ENCODE measurements around the gene TCF4.
A peak's percentile ranks its signal among the peaks of the same experiment; 100 is the strongest.

Gene TCF4

GRCh38 chr18:55251254-55251971 is 336.6 kb downstream of the TCF4 start:
- DNase-seq, result no peak

DNA sequence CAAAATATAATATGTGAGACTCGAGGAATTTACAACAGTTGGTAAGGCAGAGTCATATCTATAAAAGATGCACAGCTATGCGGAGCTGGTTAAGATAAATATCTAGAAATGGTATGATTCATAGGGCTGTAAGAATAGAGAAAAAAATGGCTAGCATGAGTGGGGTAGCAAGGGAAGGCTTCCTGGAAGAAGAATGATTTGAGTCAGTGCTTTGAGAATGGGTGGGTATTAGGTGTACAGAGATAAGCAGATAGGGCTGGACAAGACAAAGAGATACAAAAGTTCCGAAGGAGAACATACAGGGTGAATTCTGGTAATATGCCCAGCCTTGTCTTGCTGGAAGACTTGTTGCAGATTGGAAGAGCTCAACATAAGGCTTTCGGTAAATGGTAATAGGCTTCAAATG is 337.2 kb downstream of the TCF4 start:
- no peak for DNase-seq

DNA sequence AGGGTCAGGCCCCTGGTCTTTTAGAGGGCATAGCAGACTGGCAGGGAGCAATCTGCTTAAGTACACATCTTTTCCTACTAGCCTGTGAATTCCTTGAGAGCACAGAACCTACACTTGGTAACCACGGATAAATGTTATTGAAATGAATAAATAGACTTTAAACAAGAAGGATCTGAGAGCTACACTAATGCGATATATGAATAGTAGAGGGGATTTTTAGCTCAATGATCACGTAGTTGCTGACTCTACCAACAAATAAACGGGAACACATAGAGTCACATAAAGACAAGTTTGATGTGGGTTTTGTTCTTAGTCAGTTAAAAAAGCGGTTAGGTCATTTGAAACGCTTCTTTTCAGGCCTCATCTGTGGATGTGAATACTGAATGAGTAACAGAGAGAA is 338.4 kb downstream of the TCF4 start:
- no peak for DNase-seq

DNA sequence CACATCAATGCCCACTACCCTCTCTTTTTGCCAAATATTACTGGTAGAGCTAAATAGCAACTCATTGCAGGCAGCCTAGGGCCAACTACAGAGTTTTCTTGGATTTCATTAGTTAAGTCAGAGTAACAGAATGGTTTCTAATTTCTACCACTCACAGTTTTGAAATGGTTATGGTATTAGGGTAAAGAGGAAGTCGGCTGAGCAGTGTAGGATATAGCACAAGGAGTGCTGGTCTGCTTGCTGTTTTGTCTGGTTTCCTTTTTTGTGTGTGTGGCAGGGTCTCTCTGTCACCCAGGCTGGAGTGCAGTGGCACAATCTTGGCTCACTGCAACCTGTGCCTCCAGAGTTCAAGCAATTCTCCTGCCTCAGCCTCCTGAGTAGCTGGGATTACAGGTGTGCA is 339.5 kb downstream of the TCF4 start:
- DNase-seq, result no peak

DNA sequence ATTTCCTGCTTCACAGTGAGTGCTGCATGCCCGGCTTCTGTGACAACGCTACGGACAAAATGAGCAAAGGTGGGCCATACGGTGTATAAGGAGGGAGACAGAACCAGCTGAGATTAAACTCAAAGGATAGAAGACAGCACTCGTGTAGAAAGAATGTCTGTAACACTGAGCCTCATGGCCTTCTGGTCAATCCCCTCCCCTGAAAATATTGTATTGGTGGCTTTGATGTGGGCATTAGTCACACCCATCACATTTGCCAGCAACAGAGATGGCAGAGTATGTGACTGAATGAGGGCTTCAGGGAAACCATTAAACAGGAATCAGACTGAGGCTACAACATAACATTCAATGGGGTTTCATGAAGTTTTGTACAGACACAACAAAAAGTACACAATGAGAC is 341.0 kb downstream of the TCF4 start:
- no peak for DNase-seq

GRCh38 chr18:55246278-55246677 is 341.7 kb downstream of the TCF4 start:
- DNase-seq, result no peak

DNA sequence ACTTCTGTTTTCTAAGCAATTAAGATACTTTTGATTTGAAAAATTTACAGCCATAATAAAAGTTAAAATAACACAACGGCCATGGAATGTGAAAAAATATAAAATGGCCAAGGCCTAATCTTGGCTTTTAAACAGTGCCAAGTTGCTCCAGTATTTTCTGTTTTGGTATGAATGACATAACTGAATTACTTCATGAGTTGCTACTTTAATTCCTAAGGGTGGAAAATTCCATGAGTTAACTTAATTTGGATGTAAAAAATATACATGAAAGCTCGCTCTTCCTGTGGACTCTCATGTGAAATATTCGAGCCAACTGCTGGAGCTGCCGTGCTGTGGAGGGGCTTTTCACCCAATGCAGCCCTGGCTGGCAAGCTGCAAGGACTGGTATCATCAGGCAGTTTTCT is 342.8 kb downstream of the TCF4 start:
- DNase-seq, result no peak

GRCh38 chr18:55244546-55244945 is 343.4 kb downstream of the TCF4 start:
- peak; percentile 84 for DNase-seq

DNA sequence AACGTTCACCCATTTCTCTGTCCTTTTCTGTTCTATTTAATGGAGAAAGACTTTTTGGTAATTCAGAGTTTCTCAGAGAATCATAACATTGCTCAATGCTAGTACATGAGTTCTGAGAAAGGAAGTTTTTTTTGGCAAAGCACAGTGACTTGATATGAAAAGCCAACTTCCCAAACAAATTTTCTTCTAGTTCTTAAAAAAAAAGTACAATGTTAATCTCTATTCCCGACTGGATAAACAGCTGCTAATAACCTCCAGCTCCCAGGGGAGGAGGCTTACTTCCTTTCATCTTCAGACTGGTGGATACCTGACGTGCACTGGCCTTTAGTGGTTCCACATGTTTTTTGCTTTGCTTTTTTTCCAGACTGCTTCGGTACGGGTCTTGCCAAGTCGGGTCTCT is 344.1 kb downstream of the TCF4 start:
- peak; percentile 53 for DNase-seq

GRCh38 chr18:55243255-55243654 is 344.7 kb downstream of the TCF4 start:
- DNase-seq, result no peak

- DNase-seq, result no peak
These were observed 347.0 kb downstream of the TCF4 start for GRCh38 chr18:55240978-55241377.

DNA sequence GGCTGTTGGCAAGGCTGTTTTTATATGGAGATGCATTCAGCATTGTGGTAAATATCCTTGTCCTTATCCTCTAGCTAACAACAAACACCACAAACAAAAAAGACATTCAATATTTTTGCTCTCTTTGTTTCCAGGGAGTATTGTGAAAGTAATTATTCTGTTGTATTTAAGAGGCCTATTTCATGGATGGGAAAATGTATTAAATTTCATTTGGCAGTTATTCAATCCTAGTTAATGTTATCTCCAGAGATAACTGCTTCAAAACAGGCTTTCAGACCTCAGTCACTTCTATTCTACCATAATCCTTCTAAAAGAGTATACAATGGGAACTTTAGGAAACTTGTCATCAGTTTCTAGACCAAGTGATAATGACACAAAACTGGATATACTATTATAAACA is 348.3 kb downstream of the TCF4 start:
- no peak for DNase-seq

DNA sequence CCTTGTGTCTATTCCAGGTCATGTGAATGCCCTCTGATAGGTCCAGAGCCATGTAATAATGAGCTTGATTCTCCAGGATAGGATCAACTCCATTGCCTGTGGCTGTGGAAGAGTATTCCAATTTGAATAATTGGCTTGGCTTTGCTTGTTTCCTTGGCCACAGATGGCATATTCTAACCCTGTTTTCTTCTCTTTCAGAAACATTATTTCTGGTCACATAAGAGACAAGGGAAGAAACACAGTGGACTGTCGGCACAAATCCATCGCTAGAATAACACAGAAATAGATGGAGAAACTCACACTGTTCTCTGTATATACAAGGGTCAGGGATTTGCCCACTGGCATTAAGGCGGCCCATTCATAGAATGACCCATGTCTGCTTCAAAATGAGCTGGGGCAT is 350.3 kb downstream of the TCF4 start:
- DNase-seq, result peak; percentile 31

DNA sequence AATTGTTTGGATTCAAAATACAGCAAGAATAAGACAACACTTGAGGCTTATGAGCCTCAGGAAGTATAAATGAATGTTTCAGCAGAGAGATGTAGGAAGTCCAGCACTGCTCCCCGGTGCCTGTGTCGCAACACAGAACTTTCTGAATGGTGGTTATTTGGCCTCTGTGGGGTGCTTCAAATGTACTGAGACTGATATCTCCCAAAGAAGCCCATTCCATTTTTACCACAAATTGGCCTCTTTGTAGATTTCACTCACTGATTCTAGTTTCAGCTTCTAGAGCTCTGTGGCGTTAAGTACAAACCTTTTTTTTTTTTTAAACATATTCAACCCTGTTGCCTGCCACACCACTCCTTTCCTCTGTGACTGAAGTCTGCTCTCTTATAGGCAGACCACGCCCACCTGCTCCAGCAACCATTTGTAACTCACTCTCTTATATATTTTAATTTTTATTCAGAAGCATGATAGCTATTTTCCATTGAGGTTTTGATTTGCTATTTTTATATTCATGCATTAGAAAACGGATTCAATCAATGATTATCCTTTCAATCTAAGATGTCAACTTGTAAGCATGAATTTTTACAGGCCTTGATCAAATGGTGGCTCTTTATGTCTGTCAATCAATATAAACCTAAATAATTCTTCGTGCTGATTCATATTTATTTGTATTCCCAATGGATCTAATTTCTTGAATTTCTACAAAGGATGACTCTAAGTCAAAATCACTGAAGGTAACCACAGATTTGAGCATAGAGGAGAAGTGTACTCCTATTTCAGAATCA is 351.7 kb downstream of the TCF4 start:
- peak; percentile 46 for DNase-seq

GRCh38 chr18:55235094-55235461 is 352.9 kb downstream of the TCF4 start:
- no peak for DNase-seq

DNA sequence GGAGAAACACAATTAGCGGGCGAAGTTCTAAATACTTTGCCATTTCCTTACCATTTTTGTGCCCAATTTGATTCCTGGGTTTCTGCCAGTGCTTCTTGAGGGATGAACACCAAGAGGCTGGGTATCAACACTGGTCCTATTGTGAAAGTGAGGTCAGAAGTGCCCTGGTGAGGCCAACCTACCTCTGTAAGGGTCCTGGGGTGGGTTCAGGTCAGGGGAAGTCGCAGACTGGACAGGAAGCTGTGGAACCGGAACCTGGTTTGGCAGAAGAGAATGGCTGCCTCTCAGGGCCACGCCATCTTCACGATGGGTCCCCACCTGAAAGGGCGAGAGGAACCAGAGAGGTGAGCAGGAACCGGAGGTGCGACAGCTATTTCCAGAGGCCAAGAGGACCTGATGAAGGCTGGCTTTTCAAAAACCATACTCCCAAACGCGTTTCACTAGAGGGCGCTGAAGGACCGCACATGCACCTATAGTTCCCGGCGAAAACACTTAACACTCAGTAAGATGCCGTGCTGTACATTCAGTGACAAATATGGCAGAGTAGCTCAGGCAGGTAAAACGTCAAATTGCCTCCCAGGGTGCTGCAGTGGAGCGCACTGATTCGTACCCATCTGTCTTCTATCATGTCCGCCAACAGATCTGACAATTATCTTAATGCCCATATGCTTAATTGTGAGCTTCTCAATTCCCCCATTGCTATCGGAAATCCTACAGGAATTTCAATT is 353.5 kb downstream of the TCF4 start:
- DNase-seq, result peak; percentile 99

DNA sequence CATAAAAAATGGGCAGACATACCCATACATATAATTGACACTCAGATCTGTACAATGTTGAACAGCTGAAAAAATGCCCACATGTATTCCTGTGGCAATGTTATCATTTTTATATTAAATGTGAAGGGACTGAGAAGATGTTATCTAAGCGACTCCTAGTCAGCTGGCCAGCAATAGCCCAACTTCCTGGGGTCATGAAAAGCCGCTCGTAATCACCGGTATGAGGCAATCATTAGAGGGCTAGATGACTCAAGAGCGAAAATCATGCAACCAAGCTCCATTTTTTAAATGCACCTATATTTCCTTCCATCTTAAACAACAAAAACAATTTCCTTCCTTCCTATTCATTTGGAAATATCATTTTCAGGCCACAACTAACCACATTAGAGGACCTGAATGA is 354.1 kb downstream of the TCF4 start:
- no peak for DNase-seq

DNA sequence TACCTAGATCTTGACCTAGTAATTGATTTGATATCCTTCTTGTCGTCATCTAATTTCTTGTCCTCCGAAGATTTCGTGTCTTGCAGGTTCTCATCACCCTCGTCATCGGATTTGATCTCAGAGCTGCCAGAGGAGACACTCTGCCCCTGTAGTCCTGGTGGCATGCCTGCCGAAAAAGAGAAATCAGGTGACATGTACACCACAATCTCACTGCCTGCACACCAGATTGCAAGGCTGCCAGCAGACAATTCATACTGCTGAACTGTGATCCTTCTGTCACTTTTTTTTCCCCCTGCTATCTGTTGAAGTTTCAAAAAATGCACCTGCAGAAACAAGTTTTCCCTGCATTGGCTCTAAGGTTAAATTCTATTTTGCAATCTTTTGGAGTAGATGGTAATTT is 355.5 kb downstream of the TCF4 start:
- DNase-seq, result no peak

- no peak for DNase-seq
These were observed 358.3 kb downstream of the TCF4 start for GRCh38 chr18:55229682-55230081.

DNA sequence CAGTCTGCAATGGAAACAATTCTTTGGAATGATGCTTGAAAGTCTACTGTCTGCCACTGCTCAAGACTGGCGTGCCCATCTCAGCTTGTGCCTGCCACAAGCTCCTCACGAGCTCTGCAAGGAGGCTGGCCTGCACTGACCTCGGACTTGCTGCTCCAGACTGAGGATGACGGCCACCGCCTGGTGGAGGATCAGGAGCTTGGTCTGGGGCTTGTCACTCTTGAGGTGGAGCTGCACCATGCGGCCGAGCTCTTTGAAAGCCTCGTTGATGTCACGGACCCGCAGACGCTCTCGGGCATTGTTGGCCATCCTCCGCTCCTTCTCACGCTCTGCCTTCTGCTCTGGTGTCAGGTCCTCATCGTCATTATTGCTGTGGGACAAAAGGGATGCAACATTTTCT is 359.3 kb downstream of the TCF4 start:
- DNase-seq, result no peak

- no peak for DNase-seq
These were observed 359.8 kb downstream of the TCF4 start for GRCh38 chr18:55228191-55228590.

GRCh38 chr18:55227771-55228170 is 360.2 kb downstream of the TCF4 start:
- DNase-seq, result no peak

GRCh38 chr18:55226044-55226443 is 361.9 kb downstream of the TCF4 start:
- no peak for DNase-seq

DNA sequence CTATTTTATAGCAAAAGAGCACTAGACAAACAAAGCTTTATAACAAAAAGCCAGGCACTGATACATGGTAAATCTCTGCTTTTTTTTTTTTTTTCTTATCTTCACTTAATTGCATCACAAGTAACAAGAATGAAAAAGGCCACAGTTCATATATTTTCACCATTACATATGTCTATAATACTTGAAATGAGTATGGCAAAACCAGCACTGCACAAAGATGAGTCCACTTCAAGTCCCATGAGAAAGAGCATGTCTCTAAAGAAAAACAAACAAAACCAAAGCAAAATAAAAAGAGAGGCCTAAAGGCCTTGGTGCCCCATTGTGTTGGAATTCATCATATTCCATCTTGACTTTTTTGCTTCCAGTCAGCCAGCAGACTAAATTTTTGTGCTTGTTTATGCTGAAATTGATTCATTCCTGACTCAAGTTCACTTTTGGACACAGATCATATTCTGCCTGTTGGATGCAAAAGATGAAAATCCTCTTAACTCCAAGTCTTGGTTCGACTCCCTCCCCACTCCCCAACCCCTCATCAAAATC is 363.8 kb downstream of the TCF4 start:
- no peak for DNase-seq
